Endodermal cell (in vitro differentiated cells): ENCODE results near the gene NSUN5. TPM values are rescaled to one million over a fixed set of nuclear protein-coding genes. Genes with fewer than 3 reads are reported as not detected.

Source experiments
- DNase-seq: peaks from one replicate; pipeline ENCODE4 v3.0.0-alpha.2; 2017
- H3K27ac ChIP-seq: 2 replicates; pipeline ENCODE4 v1.5.1; 2013; ENCODE audit warnings: mild to moderate bottlenecking, low read depth, low read length, moderate library complexity
- H3K27me3 ChIP-seq: 2 replicates; pipeline ENCODE4 v1.6.1; 2013; ENCODE audit warnings: mild to moderate bottlenecking, low read length, moderate library complexity; ENCODE audit not compliant: insufficient read depth, control insufficient read depth, poor library complexity, severe bottlenecking
- H3K36me3 ChIP-seq: 2 replicates; pipeline ENCODE4 v1.7.0; 2013; ENCODE audit warnings: mild to moderate bottlenecking, low read length, moderate library complexity; ENCODE audit not compliant: control insufficient read depth, insufficient read depth
- H3K4me1 ChIP-seq: one replicate; pipeline ENCODE4 v1.7.0; 2013; ENCODE audit warnings: low read length; ENCODE audit not compliant: control insufficient read depth, insufficient read depth
- H3K4me3 ChIP-seq: 2 replicates; pipeline ENCODE4 v1.5.1; 2013; ENCODE audit warnings: mild to moderate bottlenecking, low read length, moderate library complexity
- H3K9ac ChIP-seq: 2 replicates; pipeline ENCODE4 v1.6.1; 2013; ENCODE audit warnings: mild to moderate bottlenecking, low read length, moderate library complexity; ENCODE audit not compliant: poor library complexity, severe bottlenecking; ENCODE audit errors: extremely low read depth
- H3K9me3 ChIP-seq: 2 replicates; pipeline ENCODE4 v1.6.1; 2013; ENCODE audit warnings: mild to moderate bottlenecking, low read length, moderate library complexity; ENCODE audit not compliant: control insufficient read depth
- H3K27ac Mint-ChIP-seq: 2 replicates; pipeline ENCODE4 v1.8.0; 2020; ENCODE audit warnings: mixed read lengths
- H3K27me3 Mint-ChIP-seq: 2 replicates; pipeline ENCODE4 v1.8.0; 2021; ENCODE audit warnings: mild to moderate bottlenecking, mixed read lengths; ENCODE audit not compliant: insufficient read depth
- H3K36me3 Mint-ChIP-seq: 2 replicates; pipeline ENCODE4 v1.8.0; 2020; ENCODE audit warnings: low read depth, mixed read lengths
- H3K4me1 Mint-ChIP-seq: 2 replicates; pipeline ENCODE4 v1.8.0; 2020; ENCODE audit warnings: mixed read lengths
- H3K4me3 Mint-ChIP-seq: 2 replicates; pipeline ENCODE4 v1.8.0; 2020; ENCODE audit warnings: mild to moderate bottlenecking, moderate library complexity, mixed read lengths
- H3K9me3 Mint-ChIP-seq: 2 replicates; pipeline ENCODE4 v1.8.0; 2020; ENCODE audit warnings: mild to moderate bottlenecking, mixed read lengths
- WGBS, 2 experiments: methylation state at CpG; one replicate each; pipeline versions ENCODE4 v1.1.5 to v1.1.7; 2013; ENCODE audit warnings: missing lambda C conversion rate in 2 of 2, mixed read lengths in 1 of 2; ENCODE audit not compliant: insufficient coverage in 1 of 2, insufficient read length in 1 of 2; 5-methylcytosine and 5-hydroxymethylcytosine counted together
- total RNA-seq, 2 donors: library from RNA; stranded (reverse); fragmentation: NEBNext Ultra II Directional in 1 of 2; extraction: Animal tissue kit (Norgen Biotek cat#: 25700) in 1 of 2; gene quantifications; 2 replicates in 1 of 2; 3 replicates in 1 of 2; pipeline ENCODE4 v1.2.1, GENCODE V29; 2021
- TF ChIP-seq, protein P1 (sequence below): fragments of 200-600 bp; sonication (generic); conservative IDR thresholded peaks from 2 replicates; pipeline ENCODE4 v1.5.0; 2021; ENCODE audit warnings: antibody characterized with exemption, mild to moderate bottlenecking

Gene NSUN5
- total RNA-seq, 2 donors from 2014 or later, result 40.3 to 42.1 TPM

DNA sequence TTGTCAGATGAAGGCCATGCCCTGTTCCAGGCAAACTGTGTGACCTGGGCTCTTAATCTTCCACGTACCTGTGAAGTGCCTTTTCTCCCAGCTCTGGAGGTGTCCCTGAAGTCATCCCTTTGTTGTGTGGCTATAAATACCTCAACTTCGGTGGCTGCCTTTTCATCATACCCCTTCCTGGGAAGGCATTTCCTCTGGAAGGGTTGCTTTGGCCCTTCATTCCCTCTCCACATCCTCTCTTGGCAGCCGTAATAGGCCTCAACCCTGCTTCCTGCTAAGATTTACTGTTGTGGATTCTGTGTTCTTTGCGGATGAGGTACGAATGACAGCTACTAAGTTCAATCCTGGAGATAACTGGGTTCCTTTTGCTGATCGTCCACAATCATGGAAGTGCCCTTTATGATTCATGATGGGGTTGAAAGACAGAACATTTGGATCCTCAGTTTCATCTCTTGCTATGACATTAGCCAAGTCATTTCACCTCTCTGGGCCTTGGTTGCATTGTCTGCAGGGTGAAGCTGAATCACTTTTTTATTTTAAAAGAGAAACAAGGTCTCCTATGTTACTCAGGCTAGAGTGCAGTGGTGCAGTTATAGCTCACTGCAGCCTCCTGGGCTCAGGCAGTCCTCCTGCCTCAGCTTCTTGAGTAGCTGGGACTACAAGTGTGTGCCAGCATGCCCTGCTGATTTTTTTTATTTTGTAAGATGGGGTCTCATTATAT is 43.0 kb upstream of the NSUN5 start:
- Histone ChIP-seq H3K4me1 (peaks cover 6% of the 10 kb centered on the region), H3K36me3 (no peaks in the 10 kb centered on the region), H3K9ac (no peak overlapping the region), H3K9me3 (peaks cover 10% of the 10 kb centered on the region), H3K4me3 (no peak overlapping the region), H3K27ac (no peak overlapping the region), H3K27me3 (no peaks in the 10 kb centered on the region)
- peaks cover 7% of the 10 kb centered on the region for H3K9me3 Mint-ChIP-seq
- H3K4me1 Mint-ChIP-seq, result peaks cover 13% of the 10 kb centered on the region
- no peak overlapping the region for H3K27ac Mint-ChIP-seq
- H3K4me3 Mint-ChIP-seq, result no peak overlapping the region
- WGBS, 2 experiments, result 56 to 59% methylated on average over 5 to 6 of the region's 6 CpGs
- H3K27me3 Mint-ChIP-seq, result no peaks in the 10 kb centered on the region
- no peaks in the 10 kb centered on the region for H3K36me3 Mint-ChIP-seq
- TF ChIP-seq, protein P1, sequence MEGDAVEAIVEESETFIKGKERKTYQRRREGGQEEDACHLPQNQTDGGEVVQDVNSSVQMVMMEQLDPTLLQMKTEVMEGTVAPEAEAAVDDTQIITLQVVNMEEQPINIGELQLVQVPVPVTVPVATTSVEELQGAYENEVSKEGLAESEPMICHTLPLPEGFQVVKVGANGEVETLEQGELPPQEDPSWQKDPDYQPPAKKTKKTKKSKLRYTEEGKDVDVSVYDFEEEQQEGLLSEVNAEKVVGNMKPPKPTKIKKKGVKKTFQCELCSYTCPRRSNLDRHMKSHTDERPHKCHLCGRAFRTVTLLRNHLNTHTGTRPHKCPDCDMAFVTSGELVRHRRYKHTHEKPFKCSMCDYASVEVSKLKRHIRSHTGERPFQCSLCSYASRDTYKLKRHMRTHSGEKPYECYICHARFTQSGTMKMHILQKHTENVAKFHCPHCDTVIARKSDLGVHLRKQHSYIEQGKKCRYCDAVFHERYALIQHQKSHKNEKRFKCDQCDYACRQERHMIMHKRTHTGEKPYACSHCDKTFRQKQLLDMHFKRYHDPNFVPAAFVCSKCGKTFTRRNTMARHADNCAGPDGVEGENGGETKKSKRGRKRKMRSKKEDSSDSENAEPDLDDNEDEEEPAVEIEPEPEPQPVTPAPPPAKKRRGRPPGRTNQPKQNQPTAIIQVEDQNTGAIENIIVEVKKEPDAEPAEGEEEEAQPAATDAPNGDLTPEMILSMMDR, result no peak
- DNase-seq, result peak; percentile 78

DNA sequence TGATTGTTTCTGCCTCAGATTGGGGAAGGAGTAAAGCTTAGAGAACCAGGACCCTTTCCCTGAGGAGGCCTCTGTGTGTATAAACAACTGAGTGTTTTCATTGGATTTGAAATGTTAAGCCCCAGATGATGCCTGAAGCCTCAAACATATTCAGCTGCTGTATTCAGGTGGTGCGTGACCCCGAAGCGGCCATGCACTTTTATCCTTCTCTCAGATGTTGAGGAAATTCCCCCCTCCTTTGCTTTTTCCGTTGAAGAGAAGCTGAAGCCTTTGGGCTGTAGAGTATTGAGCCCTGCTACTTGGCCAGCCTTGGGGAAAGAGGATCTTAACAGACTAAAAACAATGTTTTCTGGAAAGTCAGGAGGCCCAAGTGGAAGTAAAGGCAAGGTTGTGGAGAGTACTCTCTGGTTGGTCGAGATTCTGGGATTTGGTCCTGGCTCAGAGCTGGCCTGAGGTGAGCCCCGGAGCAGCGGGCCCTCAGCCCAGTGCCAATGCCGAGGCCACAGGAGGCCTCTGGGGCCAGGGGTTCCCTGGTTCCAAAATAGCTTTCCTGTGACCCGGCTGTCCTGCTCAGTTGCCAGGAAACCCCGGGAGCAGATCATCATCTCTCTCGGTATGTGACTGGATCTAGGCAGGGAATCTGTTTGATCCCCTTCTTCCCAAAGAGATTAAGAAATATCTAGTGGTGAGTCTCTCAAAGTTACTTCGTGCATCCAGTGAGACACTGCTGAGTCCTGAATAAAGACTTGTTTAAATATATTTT is 41.9 kb upstream of the NSUN5 start:
- TF ChIP-seq, protein P1, result no peak
- no peak overlapping the region for H3K27ac ChIP-seq
- DNase-seq, result no peak
- H3K27me3 ChIP-seq, result no peaks in the 10 kb centered on the region
- peaks cover 13% of the 10 kb centered on the region for H3K4me1 ChIP-seq
- Mint-ChIP-seq H3K4me3 (no peak overlapping the region), H3K4me1 (peaks cover 16% of the 10 kb centered on the region), H3K9me3 (peaks cover 7% of the 10 kb centered on the region), H3K27ac (no peak overlapping the region), H3K27me3 (no peaks in the 10 kb centered on the region), H3K36me3 (no peaks in the 10 kb centered on the region)
- H3K36me3 ChIP-seq, result no peaks in the 10 kb centered on the region
- peaks cover 10% of the 10 kb centered on the region for H3K9me3 ChIP-seq
- no peak overlapping the region for H3K4me3 ChIP-seq
- H3K9ac ChIP-seq, result peak overlapping the region; percentile 20
- 89 to 93% methylated on average over 7 to 12 of the region's 12 CpGs for WGBS, 2 experiments

GRCh38 chr7:73349763-73350162 is 41.1 kb upstream of the NSUN5 start:
- H3K9me3 Mint-ChIP-seq, result peaks cover 7% of the 10 kb centered on the region
- no peaks in the 10 kb centered on the region for H3K36me3 ChIP-seq
- H3K27ac Mint-ChIP-seq, result no peak overlapping the region
- no peaks in the 10 kb centered on the region for H3K36me3 Mint-ChIP-seq
- peaks cover 13% of the 10 kb centered on the region for H3K4me1 ChIP-seq
- no peak overlapping the region for H3K27ac ChIP-seq
- H3K27me3 Mint-ChIP-seq, result no peaks in the 10 kb centered on the region
- H3K27me3 ChIP-seq, result no peaks in the 10 kb centered on the region
- H3K4me3 Mint-ChIP-seq, result no peak overlapping the region
- 89 to 96% methylated on average over 4 to 6 of the region's 6 CpGs for WGBS, 2 experiments
- H3K4me1 Mint-ChIP-seq, result peaks cover 16% of the 10 kb centered on the region
- no peak overlapping the region for H3K9ac ChIP-seq
- H3K9me3 ChIP-seq, result peaks cover 10% of the 10 kb centered on the region
- TF ChIP-seq, protein P1, result no peak
- DNase-seq, result no peak
- H3K4me3 ChIP-seq, result no peak overlapping the region
